GM10847 (cell line): ENCODE data around the gene ENDOU.

Experiments
- POLR2A ChIP-seq: IDR thresholded peaks from 2 replicates; pipeline ENCODE4 v1.6.1; 2011; ENCODE audit not compliant: insufficient read length; ENCODE audit errors: extremely low read depth

ENDOU gene

DNA sequence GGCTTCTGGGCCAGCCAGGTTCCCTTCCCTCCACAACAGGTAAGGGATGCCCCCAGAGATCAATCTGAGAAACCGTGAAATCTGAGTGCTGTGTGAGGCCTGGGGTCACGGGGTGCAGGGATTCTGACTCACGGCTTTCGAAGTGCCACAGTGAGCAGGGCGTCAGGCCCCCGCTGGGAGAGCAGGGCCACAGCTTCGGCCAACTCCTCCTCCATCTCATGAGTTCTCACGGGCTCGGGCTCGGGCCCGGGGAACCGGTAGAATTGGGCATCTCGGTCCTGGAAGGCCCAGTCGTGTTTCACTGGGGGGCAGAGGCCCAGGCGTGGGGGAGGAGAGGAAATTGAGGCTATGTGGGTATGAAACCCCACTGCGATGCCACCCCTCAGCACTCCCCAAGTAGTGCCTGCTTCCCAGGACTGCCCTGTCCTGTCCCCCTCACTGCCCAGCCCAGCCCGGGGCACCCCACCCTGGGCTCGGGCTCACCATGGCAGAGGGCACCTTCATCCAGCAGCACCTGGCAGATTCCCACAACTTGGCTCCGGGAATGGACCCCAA lies 25.7 kb upstream of the ENDOU start:
- TF ChIP-seq POLR2A, result no peak

DNA sequence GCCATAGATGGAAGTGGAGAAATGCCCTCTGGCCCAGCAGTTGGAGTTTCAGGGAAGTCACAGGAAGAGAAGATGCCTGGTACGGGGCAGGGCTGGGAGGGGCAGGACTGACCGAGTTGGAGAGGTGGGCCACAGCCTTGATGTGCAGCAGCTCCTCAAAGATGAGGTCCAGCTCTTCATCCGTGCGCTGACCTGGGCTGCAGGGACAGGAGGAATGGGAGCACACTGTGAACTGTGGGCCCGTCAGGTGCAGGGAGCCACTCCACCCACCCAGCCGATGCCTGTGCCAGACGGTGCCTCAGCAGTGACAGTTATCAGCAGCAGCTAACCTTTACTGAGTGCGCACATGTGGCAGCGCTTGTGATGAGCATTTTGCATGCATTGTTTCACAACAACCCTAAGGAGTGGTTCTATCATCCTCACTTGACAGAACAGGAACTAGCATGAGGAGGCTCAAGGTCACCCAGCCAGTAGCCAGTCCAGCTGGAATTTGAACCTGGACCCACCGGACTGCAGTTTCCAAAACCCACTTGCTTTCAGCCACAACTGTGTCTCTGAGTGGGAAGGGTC lies 25.0 kb upstream of the ENDOU start:
- no peak for TF ChIP-seq POLR2A

DNA sequence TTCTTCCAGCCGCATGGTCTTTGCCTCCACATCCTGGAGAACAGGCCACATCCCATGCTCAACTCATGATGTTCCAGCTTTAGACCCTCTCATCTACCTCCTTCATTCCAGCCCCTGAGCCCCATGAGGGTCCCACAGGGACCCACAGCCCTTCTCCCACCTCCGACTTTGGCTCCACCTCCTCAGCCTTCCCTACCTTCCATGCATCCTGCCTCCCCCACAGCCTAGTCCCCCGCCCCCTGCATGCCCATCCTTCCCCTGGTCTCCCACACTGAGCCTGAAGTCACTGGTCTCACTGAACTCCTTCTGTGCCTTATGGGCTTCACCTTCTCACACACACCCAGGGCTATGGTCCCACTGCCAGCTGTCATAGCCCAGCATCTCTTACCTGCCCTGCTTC lies 23.6 kb upstream of the ENDOU start:
- TF ChIP-seq POLR2A, result no peak

DNA sequence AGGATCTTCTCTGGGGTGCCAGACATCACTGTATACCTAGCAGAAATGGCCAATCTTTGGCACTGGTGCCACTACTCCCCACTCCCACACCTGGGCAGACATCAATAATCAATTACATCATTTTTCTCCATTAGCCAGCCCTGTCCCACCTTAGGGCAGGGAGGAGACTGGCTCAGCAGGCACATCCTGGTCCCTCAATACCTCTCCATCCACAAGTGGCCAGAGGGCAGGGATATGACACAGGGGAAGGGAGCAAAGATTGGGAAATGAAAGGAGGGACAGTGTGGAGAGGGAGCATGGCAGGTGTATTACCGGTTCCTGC lies 23.2 kb upstream of the ENDOU start:
- TF ChIP-seq POLR2A, result no peak

DNA sequence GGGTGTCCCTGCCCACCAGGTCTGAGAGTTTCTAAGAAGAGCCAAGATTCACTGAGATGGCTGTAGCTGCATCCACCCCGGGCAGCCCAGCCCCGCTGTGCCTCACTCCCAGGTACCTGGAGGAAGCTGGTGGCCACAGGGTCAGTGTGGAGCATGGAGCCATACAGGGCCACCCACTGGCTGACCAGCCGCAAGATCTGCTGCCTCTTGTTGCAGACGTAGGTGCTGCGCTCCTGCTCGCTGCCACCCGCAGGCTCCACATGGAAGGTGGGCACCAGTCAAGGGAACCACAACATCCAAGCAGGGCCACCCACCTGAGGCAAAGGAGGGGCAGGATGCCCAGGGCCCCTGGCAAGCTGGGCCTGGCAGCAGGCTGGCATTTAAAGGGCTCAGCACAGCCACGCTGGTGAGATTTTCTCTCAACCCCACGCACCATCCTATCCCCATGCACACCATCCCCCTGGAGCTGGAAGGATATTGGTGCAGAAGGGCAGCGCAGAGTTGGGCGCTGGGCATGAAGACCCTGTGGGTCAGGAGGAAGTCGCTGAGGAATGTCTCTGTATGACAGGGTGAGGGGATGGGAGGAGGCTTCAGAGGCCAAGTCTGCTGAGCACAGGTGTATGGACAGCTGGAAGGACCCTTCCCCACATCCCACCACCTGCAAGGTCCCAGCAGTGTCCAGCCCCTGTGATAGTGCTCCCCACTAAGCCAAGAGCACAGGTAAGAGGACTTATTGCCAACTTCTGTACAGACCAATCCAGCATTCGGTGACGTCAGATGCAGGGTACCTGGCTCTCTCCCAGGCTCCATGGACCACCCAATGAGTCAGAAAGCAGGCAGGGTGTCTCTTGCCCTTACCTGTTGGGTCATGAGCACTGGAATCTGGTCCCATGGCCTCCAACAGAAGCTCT lies 22.6 kb upstream of the ENDOU start:
- no peak for TF ChIP-seq POLR2A

DNA sequence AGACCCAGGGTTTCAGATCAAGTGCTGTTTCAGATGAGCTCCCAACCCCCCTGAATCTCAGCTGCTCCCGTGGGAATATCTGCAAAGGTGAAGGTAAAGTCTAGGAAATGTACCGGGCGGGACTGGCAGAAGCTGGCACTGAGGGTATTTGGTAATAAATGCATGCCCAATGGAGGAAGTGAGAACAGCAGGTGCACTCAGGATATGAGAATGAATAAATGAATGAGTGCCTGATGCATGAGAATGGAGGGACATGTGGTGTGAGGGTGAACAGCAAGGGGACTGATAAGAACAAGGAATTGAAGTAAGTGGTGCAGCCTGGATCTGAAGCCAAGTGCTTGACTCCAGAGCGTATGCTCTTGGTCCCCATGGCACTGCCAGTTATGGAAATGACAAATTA lies 21.8 kb upstream of the ENDOU start:
- no peak for TF ChIP-seq POLR2A

DNA sequence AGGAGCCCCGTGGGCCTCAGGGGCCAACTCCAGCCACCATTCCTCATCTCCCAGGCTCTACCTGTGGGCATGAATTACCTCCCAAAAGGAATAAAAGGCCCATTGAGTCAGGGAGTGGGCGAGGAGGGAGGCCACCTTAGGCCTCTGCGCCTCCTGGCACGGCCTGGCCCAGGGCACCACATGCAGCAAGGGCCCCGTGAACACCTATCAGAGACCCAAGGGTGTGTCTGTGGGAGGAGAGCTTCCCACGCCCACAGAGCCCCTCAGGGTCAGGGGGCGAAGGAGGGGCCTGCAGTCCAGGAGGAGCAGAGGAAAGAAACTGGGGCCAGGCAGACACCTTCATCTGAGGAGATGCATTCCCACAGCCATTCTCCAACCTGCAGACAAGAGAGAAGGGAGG lies 21.2 kb upstream of the ENDOU start:
- no peak for TF ChIP-seq POLR2A

DNA sequence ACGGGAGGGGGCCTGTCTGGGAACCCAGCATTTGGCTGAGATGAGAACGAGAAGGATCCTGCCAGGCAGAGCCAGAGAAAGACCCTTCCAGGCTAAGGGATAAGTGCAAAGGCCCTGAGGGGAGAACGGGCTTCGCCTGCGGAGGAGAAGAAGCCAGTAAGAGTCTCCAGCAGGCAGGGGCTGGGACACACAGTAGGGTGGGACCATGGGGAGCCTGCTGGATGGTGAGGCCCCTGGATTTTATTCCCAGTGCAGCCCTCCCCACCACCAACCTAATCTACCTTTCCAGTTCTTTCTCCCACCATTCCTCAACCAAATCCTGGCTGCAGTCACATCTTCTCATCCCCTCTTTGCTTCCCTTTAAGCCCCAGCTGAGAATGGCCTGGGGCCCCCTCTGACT lies 20.8 kb upstream of the ENDOU start:
- no peak for TF ChIP-seq POLR2A

DNA sequence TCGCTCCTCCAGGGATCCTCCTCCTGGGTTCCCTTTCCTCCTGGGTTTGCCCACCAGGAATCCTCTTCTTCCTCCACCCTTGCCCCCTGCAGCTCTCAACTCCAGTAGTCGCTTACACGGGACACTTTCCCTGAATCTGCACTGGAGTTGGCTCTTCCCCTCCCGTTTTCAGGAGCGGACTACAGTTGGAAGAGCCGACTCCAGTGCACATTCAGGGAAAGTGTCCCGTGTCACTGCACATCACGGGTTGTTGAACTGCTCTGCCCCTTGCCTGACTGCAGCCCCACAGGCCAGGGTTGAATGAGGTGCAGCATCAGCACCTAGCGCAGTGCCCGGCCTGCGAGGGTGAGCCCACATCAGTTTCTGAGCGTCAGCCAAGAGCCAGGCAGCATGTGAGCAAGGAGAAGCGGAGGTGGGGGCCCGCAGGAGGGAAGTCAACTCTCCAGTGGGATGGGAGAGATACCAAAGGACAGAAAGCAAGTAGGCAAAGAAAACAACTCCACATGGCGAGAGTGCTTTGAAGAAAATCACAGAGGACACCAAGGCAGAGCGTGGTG lies 20.3 kb upstream of the ENDOU start:
- no peak for TF ChIP-seq POLR2A

DNA sequence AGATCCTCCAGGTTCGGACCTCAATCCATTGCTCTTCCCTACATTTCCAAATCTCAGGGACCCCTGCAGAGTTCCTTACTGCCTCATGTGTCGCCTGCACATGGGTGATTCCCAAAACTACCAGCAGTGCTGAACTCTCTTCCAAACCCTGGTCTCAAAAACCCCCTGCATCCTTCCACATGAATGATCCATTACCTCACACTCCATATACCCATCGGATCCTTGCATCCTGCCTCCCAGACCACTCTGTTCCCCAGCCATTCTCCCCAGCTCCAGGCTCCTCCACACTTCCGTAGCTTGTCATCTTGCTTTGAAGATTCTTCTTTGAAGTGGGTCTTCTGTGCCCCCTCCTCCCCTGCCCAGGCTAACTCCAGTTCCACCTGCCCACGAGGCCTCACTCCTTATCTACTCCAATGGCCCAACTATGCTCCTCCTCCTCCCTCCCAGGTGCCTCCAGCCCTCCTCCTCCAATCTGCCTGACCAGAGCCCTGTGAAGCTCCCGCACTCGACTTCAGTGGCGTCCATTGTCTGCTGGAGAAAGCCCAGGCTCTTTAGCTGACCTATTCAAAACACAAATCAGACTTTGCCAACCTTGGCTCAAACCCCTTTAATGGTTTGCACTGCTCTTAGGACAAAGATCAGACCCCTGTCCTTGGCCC lies 19.6 kb upstream of the ENDOU start:
- TF ChIP-seq POLR2A, result no peak

DNA sequence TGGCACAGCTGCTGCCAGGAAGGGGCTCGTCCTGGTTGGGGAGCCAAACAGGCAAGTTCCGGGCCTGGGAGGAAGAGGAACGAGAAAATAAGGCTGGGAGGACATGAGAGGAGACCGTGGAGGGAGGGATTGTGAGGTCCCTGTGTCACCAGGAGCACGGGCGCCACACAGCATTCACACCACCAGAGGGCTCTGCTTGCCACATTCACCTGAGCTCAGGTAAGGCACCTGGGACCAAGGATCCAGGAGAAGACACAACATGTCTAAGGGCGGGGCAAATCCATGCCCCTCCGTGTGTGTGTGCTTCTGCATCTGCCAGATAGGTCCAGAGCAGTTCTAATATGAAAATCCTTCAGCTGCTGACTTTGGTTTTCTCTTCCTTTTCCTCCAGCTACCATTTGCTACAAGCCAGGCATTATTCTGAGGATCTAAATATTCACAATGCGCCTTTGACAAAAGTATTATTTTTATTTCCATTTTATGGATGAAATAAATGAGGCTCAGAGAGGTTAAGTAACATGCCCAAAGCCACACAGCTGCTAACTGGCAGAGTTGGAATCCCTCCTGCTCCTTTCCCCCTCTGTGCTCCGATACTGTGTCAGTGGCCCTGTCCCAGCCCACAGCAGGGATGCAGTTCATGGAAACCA lies 18.8 kb upstream of the ENDOU start:
- no peak for TF ChIP-seq POLR2A

DNA sequence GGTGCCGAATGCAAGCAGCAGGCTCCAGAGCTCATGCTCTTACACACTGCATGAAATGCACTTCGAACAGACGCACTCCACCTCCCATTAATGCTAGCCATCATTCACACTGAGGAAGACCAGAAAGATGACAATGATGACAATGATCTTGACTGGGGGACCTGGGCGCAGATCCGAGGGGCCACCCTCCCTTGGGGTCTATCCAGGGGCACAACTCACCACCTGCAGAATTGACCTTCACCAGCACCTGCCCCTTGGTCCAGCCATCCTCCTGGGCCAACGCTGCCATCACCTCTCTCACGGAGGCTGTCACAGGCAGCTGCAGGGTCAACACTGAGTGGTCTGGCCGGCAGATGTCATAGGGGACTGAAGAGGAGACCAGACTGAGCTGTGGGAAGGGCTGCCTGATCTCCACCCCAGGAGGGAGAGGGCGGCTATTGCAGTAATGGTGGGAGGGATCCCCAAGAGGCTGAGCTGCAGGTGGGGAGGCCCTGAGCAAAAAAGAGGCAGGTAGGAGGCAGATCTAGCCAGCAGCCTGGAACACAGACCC lies 18.1 kb upstream of the ENDOU start:
- no peak for TF ChIP-seq POLR2A

DNA sequence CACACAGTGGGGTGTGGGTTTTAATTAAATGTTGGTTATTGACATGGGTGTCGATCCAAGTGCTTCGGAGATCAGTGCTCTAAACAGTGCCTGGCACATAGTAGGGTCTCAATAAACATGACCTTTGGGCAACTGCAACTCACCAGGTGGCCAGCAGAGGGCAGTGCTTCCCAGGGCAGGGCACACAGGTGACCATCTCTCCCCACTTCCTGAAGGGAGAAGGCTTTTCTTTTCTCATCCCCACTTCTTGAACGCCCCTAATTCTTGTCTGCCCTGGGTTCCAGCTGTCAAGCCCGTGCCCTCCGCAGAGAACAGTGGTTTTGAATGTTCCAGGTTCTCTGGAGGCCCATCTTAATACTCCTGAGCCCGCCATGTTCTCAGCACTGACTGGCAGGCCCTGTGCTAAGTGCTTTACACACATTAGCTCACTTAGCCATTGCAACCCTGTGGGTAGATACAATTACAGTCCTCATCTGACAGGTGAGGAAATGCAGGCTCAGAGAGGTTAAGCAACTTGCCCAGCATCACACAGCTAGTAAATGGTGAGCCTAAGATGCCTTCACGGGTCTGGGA lies 17.0 kb upstream of the ENDOU start:
- TF ChIP-seq POLR2A, result no peak

DNA sequence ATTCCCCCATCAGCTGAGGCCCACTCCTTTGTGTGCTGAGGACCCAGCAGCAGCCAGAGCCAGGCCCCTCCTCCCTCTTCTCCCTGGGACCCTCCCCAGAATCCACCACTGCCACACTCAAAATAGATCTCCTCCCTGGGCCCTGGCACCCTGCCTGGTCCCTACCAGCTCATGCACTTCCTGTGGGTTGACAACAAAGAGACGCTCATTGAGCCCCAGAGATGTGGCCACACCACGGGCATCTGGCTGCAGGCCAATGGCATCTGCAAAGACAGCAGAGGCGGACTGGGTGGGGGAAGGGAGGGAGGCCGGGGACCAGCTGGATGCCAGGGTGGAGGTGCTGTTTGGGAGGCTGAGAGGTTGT lies 16.0 kb upstream of the ENDOU start:
- no peak for TF ChIP-seq POLR2A

DNA sequence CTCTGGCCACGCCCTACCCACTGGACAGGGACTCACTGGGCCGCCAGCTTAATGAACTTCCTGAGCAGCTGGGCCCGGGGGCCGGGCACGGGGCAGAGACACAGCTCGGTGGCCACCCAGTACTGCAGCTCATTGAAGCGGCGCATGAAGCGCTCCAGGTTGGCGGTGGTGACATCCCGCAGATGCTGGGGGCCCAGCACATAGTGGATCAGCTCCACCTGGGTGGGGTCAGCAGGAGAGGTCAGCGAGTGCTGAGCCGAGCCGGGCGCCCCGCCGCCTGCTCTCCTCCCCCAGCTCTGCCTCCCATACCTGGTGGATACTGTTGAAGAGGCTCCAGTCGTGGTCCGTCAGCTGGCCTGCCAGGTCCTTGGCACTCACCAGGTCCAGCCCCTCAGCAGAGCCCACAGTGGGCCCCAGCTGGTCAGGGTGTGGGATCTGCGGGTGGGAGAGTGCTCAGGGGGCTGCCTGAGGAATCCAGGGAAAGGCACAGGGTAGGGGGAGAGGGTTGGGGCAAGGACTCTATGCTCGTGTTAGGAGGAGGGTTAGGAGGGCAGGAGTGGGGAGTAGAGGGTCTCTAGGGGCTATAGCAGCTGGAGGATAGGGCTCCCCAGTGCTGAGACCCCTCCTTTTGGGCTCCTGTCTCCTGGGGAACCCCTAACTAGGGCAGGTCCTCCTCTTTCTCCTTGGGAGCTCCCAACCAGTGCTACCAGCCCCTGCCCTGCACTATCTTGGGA lies 15.5 kb upstream of the ENDOU start:
- no peak for TF ChIP-seq POLR2A

DNA sequence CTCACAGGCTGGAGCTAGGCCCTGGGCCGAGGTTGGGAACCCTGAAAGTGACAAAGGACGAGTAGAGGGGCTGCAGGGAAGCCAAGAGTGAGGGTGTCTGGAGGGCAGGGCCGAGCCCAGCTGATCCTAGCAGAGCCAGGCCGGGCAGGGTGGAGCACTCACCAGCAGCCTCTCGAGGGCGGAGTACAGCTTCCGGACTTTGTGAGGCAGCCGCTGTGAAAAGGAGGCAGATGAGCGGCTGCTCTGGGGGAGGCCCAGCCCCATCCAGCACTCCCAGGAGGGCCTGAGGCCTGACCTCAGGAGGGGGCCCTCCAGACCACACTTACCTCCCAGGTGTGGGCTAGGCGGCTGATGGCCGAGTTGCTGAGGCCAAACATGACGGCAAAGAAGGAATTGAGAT lies 14.7 kb upstream of the ENDOU start:
- no peak for TF ChIP-seq POLR2A
